GM19035 (cell line): ENCODE data around the gene PTPRU.

ENCODE experiments used
- ATAC-seq: cut with Tn5 transposase; IDR thresholded peaks from one replicate; pipeline ENCODE4 v1.9.1; 2021; ENCODE audit not compliant: unreplicated experiment

PTPRU gene

DNA sequence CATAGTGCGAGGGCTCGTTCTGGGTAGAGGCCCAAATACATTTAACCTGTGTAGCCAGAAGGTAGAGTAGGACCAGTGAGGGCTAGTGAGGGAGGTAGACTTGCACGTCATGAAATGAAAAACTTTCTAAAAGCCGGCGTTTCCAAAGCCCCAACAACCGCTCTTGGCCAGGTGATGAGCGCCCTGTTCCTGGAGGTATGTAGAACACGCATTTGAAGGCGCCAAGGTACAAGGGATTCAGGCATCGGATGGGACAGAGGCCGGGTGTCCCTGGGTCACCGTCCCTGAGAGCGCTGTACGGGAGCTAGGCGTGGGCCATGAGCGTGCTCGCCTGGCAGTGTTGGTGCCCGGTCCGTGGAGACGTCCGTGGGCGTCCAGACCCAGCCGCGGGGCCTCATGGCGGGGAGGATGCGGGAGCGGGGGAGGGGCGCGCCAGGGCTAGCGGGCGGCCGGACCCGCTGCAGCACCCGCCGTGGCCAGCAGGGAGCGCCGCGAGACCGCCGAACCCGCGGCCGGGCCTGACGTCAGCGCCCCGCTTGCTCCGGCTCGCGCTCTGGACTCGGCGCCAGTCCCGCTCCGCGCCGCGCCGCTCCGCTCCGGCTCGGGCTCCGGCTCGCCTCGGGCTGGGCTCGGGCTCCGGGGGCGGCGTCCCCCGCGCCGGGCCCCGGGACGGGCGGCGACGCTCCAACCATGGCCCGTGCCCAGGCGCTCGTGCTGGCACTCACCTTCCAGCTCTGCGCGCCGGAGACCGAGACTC lies at the start of gene PTPRU:
Gene PTPRU (plus strand): TSS at position 568 of the 757 bp plus-strand sequence. CDS start 123 bp downstream, at position 691.
- ATAC-seq: peak; percentile 76

DNA sequence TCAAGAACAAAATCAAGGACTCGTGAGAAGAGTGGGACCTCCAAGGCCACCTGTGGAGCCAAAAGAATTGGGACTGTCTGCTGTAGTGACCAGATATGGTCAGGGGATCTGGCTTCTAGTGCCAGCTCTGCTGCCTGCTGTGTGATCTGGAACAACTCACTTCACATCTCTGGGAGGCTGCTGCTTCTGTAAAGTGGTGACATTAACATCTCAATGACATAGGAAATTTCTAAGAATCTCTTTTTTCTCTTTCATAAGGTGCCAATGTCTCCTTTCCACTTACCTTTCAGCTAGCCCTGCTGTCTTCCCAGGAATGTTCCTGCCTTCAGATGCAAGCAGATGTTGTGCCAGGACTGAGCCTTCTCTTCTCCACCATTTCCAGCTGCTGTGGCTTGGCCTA lies 49.6 kb upstream of the PTPRU start:
- ATAC-seq: no peak

DNA sequence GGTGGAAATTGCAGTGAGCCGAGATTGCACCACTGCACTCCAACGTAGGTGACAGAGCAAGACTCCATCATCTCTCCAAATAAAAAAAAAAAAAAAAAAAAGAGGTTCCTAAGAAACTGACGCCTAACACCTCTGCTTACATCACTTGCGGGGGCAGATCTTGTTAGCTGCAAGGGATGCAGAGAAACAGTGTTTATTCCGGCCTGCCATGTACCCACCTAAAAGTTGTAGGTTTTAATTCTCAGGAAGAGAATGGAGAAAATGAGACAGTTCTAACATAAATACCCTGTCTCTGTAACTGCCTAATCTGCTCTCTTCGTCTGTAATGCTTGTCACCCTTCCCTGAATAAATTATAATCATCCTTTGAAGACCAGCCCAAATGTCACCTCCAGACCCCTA lies 45.6 kb upstream of the PTPRU start:
- no peak for ATAC-seq

DNA sequence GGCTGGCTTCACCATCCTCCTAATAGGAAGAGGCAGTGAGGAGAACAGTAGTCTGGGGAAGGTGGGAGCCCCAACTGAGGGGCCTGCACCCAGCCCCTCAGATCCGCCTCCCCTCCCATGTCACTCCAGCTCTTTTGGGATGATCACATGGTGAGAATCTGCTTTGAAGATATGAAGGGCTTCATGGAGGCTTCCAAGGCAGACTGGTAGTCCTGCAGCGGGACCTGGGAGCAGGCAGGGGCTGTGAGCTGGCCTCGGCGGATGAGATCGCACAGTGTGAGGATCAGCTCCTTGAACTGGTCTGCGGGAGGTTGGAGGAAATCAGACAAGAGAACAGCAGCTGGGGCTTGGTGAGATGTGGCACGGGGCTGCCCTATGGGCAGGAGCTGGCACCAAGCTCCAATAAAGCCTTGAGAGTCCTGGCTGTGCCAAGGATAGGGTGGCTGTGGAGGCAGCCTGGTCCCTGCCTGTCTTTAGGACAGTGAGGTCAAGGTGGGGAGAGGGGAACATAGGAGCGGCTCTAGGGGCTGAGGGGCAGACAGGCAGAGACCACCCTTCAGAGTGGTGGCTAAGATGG lies 42.4 kb upstream of the PTPRU start:
- ATAC-seq: no peak

DNA sequence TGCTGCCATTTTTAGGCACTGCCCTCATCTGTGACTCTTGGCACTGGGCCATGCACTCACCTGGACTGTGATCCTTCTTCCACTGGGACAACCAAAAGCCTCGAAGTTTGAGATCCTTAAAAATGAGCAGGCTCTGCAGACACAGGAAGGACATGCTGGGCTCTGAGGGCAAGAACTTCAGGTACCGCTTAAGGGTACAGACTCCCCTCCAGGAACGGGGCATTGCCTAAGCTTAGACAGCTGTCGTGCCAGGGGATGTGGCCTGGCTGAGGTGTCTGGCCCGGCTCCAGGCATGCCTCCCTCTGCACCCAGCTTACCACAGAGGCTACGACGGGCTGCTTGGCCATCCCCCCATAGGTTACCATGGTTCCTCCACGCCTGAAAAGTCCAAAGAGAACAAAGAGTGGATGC lies 40.4 kb upstream of the PTPRU start:
- no peak for ATAC-seq

DNA sequence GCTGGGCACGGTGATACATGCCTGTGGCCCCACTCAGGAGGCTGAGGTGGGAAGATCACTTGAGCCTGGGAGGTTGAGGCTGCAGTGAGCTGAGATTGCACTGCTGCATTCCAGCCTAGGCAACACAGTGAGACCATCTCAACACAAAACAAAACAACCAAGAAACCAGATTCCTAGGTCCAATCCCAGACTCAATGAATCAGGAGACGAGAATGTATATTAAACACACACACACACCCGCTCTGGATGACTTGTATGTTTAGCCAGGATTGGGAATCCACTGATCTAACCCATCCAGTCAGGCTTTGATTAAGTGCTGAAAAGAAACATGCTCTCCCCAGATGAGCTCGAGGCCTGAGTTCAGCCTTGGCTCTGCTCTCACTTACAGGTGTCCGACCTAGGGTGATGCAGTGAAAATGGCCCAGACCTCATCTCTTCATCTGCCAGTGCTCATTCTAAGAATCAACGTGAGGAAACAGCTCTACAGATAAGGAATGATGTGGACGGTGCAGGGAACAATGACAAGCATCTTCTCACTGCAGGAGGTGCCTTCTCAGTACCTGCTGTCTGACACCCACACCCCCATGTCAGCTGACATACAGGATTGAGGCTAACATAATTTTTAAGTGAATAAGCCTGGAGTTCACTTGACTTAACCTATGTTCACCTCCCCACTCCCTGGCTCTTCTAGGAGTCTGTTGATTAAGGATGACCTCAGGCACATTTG lies 39.3 kb upstream of the PTPRU start:
- no peak for ATAC-seq

DNA sequence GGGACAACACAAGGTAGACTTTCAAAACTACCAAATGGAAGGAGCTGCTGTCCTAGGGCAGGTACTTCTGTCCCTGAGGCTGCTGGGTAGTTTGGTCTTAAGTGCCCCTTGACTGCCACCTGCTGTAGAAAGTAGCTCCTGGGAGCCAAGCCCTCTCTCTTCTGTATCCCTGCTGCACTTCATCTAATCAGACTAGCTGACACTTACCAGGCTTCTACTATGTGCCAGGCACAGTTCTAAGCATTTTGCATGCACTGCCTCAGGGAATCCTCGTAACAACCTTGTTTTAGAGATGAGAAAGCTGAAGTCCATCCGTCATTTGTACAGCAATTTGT lies 38.8 kb upstream of the PTPRU start:
- ATAC-seq: no peak

DNA sequence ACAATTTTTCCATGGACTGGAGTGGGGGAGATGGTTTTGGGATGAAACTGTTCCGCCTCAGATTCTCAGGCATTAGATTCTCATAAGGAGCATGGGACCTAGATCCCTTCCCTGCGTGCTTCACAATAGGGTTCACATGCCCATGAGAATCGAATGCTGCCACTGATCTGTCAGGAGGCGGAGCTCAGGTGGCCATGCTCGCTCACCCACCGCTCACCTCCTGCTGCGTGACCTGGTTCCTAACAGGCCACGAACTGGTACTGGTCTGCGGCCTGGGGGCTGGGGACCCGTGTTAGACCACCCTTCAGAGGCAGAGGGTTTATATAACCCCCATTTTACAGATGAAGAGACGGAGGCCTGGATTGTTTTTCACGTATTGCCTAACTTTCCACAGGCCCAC lies 38.3 kb upstream of the PTPRU start:
- ATAC-seq: no peak

DNA sequence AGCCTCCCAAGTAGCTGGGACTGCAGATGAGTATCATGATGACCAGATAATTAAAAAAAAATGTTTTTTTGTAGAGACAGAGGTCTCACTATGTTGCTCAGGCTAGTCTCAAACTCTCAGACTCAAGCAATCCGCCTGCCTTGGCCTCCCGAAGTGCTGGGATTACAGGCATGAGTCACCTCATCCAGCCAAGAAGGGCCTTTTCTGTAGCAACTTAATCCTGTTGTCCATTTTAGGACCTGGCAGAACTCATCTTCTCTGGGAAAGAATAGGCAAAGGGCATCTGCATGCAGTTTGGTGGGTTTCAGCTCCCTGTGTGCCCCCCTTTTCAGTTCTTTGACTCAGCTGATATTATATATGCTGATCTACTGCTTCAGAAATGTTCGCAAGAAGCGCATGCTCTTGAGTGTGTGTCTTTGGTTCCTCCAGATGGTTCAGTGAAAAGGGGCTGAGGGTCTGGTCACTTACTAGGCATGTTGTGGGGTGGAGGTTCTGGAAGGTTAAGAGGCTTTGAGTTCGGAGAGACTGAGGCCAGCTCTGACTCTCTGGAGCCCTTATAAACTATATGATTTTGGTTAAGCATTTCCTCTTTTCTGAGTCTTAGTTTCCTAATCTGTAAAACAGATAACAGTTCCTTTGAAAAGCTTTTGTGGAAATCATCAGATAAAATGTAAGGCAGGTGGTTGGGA lies 35.3 kb upstream of the PTPRU start:
- ATAC-seq: no peak

DNA sequence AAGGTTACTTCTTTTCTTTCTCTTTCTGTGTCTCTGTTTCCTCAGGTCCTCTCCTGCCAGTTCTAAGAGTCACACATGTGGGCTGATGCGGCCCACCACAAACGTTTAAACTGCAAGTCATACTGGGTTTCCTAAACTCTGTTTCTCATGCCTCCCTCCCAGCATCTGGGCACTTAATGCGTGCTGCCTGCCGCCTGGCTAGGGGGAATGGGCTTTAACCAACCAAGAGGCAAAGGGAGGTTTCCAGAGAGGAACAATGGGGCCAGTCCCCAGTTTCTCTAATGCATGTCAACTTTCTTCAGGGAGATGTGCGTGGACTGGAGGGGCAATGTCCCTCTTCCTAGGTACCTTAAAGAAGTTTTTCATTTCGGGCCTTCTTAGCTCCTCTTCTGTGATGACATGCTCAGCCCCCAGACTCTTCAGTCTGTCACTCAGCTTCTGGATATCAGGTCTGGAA lies 34.7 kb upstream of the PTPRU start:
- no peak for ATAC-seq

DNA sequence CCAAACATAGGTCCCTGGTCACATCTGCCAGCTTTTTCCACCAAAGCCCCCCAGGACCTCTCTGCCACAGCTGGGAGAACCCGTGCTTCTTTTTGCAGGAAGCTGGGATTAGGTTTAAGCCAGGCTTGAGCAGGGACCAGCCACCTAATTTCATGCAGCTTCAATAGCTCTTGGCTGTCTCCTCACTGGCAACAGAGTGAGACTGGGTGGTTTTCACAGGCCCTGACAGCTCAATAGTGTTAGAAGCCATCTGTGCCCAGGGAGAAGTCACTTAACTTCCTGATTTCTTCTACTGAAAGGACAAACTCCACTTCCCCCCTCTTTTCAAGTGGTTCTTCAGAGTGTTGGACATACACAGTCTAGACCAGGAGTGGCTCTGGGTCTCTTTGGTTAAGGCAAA lies 34.3 kb upstream of the PTPRU start:
- ATAC-seq: no peak

DNA sequence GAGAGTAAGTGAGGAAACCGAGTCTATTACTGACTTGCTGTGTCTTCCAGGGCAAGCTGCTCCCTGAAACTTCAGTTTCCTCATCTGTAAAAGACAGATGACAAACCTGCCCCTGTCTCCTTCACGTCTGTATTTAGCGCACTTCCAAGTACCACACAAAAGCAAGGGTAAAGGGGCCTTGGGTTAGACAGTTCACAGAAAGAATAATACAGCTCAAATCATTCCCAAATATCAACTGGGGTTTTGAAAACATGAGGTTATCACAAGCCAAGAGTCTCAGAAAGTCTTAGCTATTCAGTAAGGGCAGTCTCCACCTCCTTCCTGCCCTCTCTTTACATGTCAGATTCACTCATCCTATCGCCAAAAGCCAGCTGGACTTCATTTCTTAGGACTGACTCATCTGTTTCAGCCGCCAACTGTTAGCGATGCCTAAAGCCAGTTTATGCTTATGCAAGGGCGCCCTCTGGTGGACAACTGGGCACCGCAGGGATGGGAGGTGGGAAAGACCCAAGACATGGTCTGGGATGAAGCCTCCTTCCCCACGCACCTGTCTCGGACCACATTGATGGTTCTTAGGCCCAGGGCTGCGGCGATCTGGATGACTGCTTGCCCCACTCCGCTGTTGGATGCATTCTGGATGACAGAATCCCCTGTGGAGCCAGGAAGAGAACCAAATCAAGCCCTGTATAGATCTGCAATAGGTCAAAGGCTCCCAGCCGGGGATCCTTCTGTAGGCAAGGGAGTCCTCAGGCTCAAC lies 33.6 kb upstream of the PTPRU start:
- ATAC-seq: peak; percentile 80

DNA sequence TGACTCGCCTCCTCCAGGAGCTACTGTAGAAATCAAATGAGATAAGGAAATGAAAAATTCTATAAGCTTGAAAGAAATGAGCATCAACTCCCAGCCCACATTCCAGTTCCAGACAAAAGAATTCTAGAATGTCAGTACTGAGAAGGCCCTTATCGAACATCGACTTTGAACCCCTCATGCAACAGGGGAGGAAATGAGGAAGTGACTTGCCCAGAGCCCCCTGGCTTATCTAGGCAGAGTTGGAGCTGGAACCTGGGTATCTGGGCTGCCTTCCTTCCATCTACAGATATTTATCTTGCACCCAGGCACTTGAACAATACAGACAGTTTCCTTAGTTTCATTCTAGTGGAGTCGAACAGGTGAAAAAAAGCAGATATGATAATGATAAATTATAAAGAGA lies 27.9 kb upstream of the PTPRU start:
- no peak for ATAC-seq

DNA sequence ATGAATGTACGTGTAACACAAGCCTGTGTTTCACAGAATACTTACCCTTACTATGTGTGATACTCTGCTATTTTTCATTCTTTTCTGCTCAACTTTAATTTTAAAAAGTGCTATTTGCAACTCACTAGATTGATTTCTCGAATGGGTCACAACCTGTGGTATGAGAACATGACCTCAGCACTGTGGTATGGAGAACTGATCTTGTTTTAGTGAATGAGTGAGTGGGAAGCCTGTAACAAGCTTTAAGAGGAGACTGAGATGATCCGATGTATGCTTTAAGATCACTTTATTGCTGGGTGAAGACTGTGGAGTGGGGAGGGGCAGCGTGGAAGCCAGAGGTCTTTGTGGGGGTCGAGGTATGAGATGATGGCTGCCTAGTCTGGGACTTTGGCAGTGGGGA lies 27.1 kb upstream of the PTPRU start:
- no peak for ATAC-seq

DNA sequence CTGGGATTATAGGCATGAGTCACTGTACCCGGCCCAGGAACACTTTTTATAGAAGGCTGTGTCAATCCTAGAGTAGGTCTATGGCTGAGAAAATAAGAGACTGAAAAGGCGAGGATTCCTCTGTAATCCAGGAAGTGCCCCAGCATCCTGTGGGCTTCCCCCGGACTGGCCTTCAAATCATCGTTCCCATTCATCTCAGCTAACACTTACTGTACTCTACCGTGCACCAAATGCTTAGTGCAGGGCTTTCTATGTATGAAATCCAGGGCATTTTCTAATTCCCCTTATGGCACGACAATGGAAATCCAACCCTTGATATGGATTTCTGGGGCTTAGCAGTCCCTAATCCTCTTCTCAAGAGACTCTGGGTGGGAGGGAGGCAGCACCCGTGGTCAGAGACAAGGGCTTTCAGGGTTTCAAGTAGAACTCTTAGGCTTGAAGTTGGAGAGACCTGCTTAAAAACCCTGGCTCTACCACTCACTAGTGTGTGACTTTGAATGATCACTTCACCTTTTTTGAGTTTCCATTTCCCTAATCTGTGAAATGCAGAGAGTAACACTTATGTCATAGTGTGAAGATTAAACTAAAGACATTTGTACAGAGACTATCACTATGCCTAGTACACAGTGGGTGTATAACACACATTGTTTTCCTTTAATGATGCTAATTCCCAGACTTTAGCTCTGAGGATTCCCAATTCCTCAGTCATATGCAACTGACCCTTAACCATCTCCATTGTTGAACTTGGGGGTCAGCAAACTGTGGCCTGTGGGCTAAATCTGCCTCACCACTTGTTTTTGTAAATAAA lies 25.8 kb upstream of the PTPRU start:
- ATAC-seq: no peak

DNA sequence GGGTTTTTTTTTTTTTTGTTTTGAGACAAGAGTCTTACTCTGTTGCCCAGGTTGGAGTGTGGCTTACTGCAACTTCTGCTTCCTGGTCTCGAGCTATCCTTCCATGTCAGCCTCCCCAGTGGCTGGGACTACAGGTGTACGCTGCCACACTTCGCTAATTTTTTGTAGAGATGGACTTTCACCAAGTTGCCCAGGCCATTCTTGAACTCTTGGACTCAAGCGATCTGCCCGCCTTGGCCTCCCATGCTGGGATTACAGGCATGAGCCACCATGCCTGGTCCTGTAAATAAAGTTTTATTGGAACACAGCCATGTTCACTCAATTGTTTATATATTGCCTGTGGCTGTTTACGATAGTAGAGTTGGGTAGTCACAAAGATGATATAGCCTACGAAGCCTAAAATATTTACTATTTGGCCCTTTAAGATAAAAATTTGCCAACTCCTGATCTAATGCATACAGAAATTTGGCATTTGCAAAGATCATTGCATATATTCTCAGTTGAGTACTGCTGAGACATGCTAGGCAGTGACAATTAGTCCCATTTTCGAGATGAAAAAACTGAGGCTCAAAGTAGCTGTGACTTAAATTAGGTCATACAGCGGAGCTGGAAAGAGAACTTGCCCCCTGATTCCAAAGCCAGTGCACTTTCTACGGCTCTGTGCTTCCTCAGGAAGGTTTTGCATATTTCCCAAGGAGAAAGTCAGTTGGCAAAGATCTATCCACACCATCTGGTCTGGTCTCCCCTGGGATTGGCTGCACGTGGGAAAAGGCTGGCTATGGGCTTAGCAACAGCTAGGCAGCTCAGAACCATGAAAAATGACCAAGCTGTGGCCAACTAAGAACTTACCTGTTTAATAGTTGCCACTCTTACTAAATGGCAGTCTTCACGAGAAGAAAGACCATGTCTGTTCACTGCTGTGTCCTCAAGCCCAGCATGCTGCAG lies 25.0 kb upstream of the PTPRU start:
- no peak for ATAC-seq

DNA sequence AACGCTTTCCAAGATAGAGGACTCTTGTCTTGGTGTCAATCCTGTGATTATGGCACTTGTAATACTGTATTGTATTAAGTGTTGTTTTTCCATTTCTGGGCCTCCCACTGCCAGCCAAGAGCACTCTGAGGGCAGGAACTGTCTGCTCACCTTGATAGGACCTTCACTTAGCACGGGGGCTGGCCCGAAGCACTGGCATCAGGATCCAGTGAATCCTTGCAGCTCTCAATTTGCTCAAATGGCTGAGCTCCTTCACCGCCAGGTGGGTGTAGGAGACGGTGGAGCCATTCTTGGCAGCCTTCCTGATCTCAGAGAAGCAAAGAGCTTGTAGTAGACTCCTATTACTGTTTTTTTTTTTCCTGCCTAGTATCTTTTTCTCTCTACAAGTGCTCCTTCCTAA lies 23.3 kb upstream of the PTPRU start:
- ATAC-seq: no peak

DNA sequence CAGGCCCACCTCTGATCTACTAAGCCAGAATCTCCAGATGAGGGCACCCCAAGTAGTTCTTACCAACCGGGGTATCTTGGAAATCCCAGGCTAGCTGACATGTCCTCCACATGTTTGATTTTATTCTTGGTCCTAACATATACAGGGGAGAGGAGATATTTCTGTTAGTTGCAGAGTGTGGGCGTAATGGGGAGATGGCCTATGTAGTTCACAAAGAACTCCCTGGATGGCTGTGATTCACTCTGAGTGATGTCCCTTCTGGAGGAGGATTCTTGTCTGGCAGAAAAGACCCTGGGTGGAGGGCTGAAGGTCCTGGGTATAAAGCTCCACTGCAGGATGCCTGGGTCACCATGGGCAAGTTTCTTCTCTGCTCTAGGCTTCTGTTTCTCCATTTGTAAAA lies 18.7 kb upstream of the PTPRU start:
- ATAC-seq: no peak

DNA sequence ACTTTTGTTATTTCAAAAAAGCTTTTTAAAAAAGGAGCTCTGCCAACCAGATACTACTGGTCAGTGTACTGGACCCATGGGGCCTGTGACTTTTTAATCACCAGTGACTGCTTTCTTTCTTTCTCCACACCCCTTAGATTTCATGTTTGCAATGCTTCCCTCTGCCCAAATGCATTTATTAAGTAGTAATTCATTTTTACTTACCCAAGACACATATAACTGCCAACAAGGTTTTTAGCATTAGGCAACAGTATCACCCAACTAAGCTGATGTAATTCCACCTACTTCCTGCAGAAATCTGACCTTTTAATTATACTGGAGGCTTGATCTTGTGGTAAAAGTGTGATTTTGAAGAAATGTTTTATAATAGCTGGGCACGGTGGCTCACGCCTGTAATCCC lies 18.1 kb upstream of the PTPRU start:
- ATAC-seq: no peak
